GM23338 (cell line): Measurements from ENCODE around the gene MLLT3.

Experiments
- CREB1 ChIP-seq: fragments of 250-450 bp; sonication (Bioruptor Pico); IDR thresholded peaks from 2 replicates; pipeline ENCODE4 v1.5.0; 2020; ENCODE audit warnings: low read depth, mild to moderate bottlenecking, moderate library complexity
- CTCF ChIP-seq, 2 experiments: fragments of 200-600 bp in 1 of 2; sonication (generic) in 1 of 2; conservative IDR thresholded peaks; 2 replicates each; pipeline versions ENCODE4 v1.5.1 to v1.6.1; 2016 to 2017; ENCODE audit warnings: antibody characterized with exemption in 2 of 2, low read depth in 2 of 2, mild to moderate bottlenecking in 2 of 2, moderate library complexity in 1 of 2
- EZH2 ChIP-seq: fragments of 200-600 bp; sonication (generic); IDR thresholded peaks from one replicate; pipeline ENCODE4 v1.8.0; 2017; ENCODE audit warnings: antibody characterized with exemption, mild to moderate bottlenecking, low read depth; ENCODE audit not compliant: unreplicated experiment
- EZH2phosphoT487 ChIP-seq: fragments of 200-600 bp; sonication (generic); IDR thresholded peaks from one replicate; pipeline ENCODE4 v1.8.1; 2018; ENCODE audit warnings: antibody characterized with exemption; ENCODE audit not compliant: unreplicated experiment
- JUNB ChIP-seq: IDR thresholded peaks from one replicate; pipeline ENCODE4 v1.6.1; 2016; ENCODE audit warnings: antibody characterized with exemption; ENCODE audit not compliant: unreplicated experiment
- POLR2AphosphoS5 ChIP-seq: IDR thresholded peaks from 2 replicates; pipeline ENCODE4 v1.6.1; 2016; ENCODE audit warnings: antibody characterized with exemption, low read depth
- REST ChIP-seq: IDR thresholded peaks from one replicate; pipeline ENCODE4 v1.6.1; 2018; ENCODE audit warnings: antibody characterized with exemption; ENCODE audit not compliant: unreplicated experiment

GRCh38 chr9:20632705-20633104 lies 10.4 kb upstream of the MLLT3 start:
- TF ChIP-seq POLR2AphosphoS5 (no peak), EZH2 (no peak), CTCF (conservative IDR thresholded peaks at IDR 0.05; ENCODE audit: low read depth in 2 of 2) (no peak), CREB1 (CRISPR knock-in tag) (no peak), EZH2phosphoT487 (no peak), JUNB (no peak), REST (no peak)
